Measurements from ENCODE around the gene RPRML. TPM values are rescaled to one million over a fixed set of nuclear protein-coding genes. Genes with fewer than 3 reads are reported as not detected.

The RPRML gene
- total RNA-seq, 2 donors from 2014 or later = 0.31 TPM; not detected in 1

DNA sequence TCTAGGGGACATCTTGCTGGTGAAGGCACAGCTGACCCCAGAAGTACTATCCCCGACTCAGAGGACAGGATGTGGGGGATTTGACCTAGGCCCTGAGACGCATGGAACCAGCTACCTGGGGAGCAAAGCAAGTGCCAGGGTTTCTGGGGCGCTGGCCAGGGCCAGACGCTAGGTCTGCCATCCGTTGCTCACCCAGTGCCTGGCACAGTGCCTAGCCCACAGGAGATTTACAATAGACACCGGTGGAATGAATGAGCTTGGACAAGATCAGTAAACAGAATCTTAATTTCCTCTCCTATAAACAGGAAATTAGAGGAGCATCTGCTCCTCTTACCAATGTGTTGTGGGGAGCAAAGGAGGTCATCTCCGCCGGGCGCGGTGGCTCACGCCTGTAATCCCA, 5.0 kb downstream of the RPRML start:
- no peak overlapping the region for H3K4me3 Mint-ChIP-seq
- H3K9me3 Mint-ChIP-seq = no peaks in the 10 kb centered on the region
- H3K36me3 Mint-ChIP-seq (ENCODE audit: low read depth) = no peaks in the 10 kb centered on the region
- Histone ChIP-seq H3K4me3 (ENCODE audit: low read length) (no peak overlapping the region), H3K4me1 (ENCODE audit: control insufficient read depth, insufficient read depth, low read length) (peaks cover 4% of the 10 kb centered on the region), H3K36me3 (ENCODE audit: control insufficient read depth, insufficient read depth, low read length) (no peaks in the 10 kb centered on the region), H3K9me3 (ENCODE audit: control insufficient read depth, low read length) (no peaks in the 10 kb centered on the region), H3K27me3 (ENCODE audit: control insufficient read depth, insufficient read depth, low read length, poor library complexity, severe bottlenecking) (peaks cover 46% of the 10 kb centered on the region), H3K9ac (ENCODE audit: extremely low read depth, low read length, poor library complexity, severe bottlenecking) (no peak overlapping the region), H3K27ac (ENCODE audit: low read depth, low read length) (no peak overlapping the region)
- H3K27ac Mint-ChIP-seq = no peak overlapping the region
- H3K27me3 Mint-ChIP-seq (ENCODE audit: insufficient read depth) = peaks cover 71% of the 10 kb centered on the region
- no peak for DNase-seq
- H3K4me1 Mint-ChIP-seq = peaks cover 17% of the 10 kb centered on the region
- 89 to 91% methylated on average over 11 of the region's 11 CpGs for WGBS, 2 experiments (ENCODE audit: insufficient coverage in 1 of 2, insufficient read length in 1 of 2)
- TF ChIP-seq, protein P1, sequence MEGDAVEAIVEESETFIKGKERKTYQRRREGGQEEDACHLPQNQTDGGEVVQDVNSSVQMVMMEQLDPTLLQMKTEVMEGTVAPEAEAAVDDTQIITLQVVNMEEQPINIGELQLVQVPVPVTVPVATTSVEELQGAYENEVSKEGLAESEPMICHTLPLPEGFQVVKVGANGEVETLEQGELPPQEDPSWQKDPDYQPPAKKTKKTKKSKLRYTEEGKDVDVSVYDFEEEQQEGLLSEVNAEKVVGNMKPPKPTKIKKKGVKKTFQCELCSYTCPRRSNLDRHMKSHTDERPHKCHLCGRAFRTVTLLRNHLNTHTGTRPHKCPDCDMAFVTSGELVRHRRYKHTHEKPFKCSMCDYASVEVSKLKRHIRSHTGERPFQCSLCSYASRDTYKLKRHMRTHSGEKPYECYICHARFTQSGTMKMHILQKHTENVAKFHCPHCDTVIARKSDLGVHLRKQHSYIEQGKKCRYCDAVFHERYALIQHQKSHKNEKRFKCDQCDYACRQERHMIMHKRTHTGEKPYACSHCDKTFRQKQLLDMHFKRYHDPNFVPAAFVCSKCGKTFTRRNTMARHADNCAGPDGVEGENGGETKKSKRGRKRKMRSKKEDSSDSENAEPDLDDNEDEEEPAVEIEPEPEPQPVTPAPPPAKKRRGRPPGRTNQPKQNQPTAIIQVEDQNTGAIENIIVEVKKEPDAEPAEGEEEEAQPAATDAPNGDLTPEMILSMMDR (conservative IDR thresholded peaks at IDR 0.05) = no peak

DNA sequence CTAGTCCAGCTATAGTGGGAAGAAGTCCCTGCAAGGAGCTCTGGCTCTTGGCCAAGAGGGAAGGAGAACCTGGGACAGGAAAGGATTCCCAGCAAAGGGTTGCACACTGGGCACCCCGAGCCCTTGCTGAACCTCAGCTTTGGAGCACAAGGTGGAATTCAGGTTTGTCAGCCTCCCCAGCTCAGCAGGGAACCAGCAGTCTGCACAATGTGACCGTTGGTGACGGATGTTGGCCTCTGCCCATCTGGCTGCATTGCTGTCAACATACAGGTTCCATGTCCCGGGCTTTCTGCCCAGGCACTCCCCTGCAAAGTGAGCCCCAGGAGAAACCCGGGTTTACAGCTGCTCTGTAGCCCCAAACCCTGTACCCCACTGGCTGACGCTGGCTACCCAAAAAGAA, 6.7 kb downstream of the RPRML start:
- no peak overlapping the region for H3K27ac ChIP-seq (ENCODE audit: low read depth, low read length)
- H3K4me1 ChIP-seq (ENCODE audit: control insufficient read depth, insufficient read depth, low read length) = no peaks in the 10 kb centered on the region
- peaks cover 29% of the 10 kb centered on the region for H3K27me3 ChIP-seq (ENCODE audit: control insufficient read depth, insufficient read depth, low read length, poor library complexity, severe bottlenecking)
- no peak for DNase-seq
- no peak overlapping the region for H3K4me3 Mint-ChIP-seq
- no peaks in the 10 kb centered on the region for H3K36me3 ChIP-seq (ENCODE audit: control insufficient read depth, insufficient read depth, low read length)
- H3K36me3 Mint-ChIP-seq (ENCODE audit: low read depth) = no peaks in the 10 kb centered on the region
- no peak overlapping the region for H3K4me3 ChIP-seq (ENCODE audit: low read length)
- peaks cover 9% of the 10 kb centered on the region for H3K4me1 Mint-ChIP-seq
- H3K9ac ChIP-seq (ENCODE audit: extremely low read depth, low read length, poor library complexity, severe bottlenecking) = no peak overlapping the region
- 80 to 84% methylated on average over 5 to 6 of the region's 6 CpGs for WGBS, 2 experiments (ENCODE audit: insufficient coverage in 1 of 2, insufficient read length in 1 of 2)
- H3K27me3 Mint-ChIP-seq (ENCODE audit: insufficient read depth) = peaks cover 74% of the 10 kb centered on the region
- no peaks in the 10 kb centered on the region for H3K9me3 ChIP-seq (ENCODE audit: control insufficient read depth, low read length)
- H3K27ac Mint-ChIP-seq = no peak overlapping the region
- TF ChIP-seq, protein P1 (conservative IDR thresholded peaks at IDR 0.05) = no peak
- H3K9me3 Mint-ChIP-seq = no peaks in the 10 kb centered on the region

DNA sequence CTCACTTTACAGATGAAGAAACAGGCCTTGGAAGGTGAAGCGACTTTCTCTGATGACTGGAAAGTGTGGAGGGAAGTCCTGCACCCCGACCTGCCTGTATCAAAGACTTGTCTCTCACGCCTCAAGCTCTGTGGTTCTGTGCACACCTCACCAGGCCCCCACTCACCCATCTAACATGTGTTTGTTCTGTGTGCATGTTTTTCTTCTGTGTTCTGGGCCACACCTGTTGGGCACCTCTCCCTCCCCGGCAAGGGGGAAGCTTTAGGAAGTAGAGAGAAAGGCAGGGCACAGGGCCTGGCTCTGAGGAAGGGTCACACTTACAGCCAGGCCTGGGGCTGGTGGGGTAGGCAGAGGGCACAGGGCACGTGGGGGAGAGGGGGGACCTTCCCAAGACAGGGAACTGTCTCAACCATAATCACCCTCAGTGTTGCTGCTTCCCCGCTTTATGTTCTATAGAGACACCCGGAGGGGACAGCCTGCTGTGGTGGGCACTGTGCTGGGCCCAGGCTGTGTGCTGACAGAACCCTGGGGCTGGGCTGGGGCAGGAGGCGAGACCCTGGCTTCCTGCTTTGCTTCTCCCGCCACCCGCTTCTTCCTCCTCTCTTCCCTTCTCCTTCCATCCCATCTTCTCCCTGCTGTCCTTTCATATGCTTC, 7.3 kb downstream of the RPRML start:
- no peak for DNase-seq
- H3K4me3 Mint-ChIP-seq = no peak overlapping the region
- H3K27me3 Mint-ChIP-seq (ENCODE audit: insufficient read depth) = peaks cover 73% of the 10 kb centered on the region
- TF ChIP-seq, protein P1 (conservative IDR thresholded peaks at IDR 0.05) = no peak
- no peak overlapping the region for H3K4me3 ChIP-seq (ENCODE audit: low read length)
- peaks cover 23% of the 10 kb centered on the region for H3K27me3 ChIP-seq (ENCODE audit: control insufficient read depth, insufficient read depth, low read length, poor library complexity, severe bottlenecking)
- WGBS, 2 experiments (ENCODE audit: insufficient coverage in 1 of 2, insufficient read length in 1 of 2) = 77 to 94% methylated on average over 6 to 10 of the region's 10 CpGs
- no peak overlapping the region for H3K9ac ChIP-seq (ENCODE audit: extremely low read depth, low read length, poor library complexity, severe bottlenecking)
- H3K36me3 ChIP-seq (ENCODE audit: control insufficient read depth, insufficient read depth, low read length) = no peaks in the 10 kb centered on the region
- H3K9me3 Mint-ChIP-seq = no peaks in the 10 kb centered on the region
- no peak overlapping the region for H3K27ac ChIP-seq (ENCODE audit: low read depth, low read length)
- no peaks in the 10 kb centered on the region for H3K36me3 Mint-ChIP-seq (ENCODE audit: low read depth)
- peaks cover 4% of the 10 kb centered on the region for H3K4me1 Mint-ChIP-seq
- no peaks in the 10 kb centered on the region for H3K4me1 ChIP-seq (ENCODE audit: control insufficient read depth, insufficient read depth, low read length)
- no peaks in the 10 kb centered on the region for H3K9me3 ChIP-seq (ENCODE audit: control insufficient read depth, low read length)
- H3K27ac Mint-ChIP-seq = no peak overlapping the region
